Progenitor cell of endocrine pancreas (in vitro differentiated cells): ENCODE data around the gene FHL2. TPM values are rescaled to one million over a fixed set of nuclear protein-coding genes. Genes with fewer than 3 reads are reported as not detected.

Experiments used
- DNase-seq: peaks from one replicate; pipeline ENCODE4 v3.0.0; 2021; ENCODE audit warnings: low spot score; ENCODE audit not compliant: unreplicated experiment
- H3K27ac Mint-ChIP-seq: 2 replicates; pipeline ENCODE4 v1.8.0; 2021; ENCODE audit warnings: mild to moderate bottlenecking, moderate library complexity, mixed read lengths
- H3K27me3 Mint-ChIP-seq: 2 replicates; pipeline ENCODE4 v1.8.0; 2021; ENCODE audit warnings: mixed read lengths
- H3K36me3 Mint-ChIP-seq: 2 replicates; pipeline ENCODE4 v1.8.0; 2022; ENCODE audit warnings: mixed read lengths; ENCODE audit not compliant: insufficient read depth
- H3K4me1 Mint-ChIP-seq: 2 replicates; pipeline ENCODE4 v1.8.0; 2021; ENCODE audit warnings: low read depth, mixed read lengths
- H3K4me3 Mint-ChIP-seq: 2 replicates; pipeline ENCODE4 v1.8.0; 2021; ENCODE audit warnings: low read depth, mild to moderate bottlenecking, moderate library complexity, mixed read lengths
- H3K9me3 Mint-ChIP-seq: 2 replicates; pipeline ENCODE4 v1.8.0; 2021; ENCODE audit warnings: low read depth, mixed read lengths
- CTCF ChIP-seq: fragments of 200-600 bp; sonication (generic); IDR thresholded peaks from one replicate; pipeline ENCODE4 v1.5.0; 2021; ENCODE audit warnings: antibody characterized with exemption, mild to moderate bottlenecking; ENCODE audit not compliant: unreplicated experiment
- total RNA-seq: library from RNA; stranded (reverse); gene quantifications from 2 replicates; pipeline ENCODE4 v1.2.1, GENCODE V29; 2021

The FHL2 gene
- total RNA-seq, 1 donor from 2014 or later: 2.2 TPM

GRCh38 chr2:105437708-105438103 lies 38.9 kb upstream of the FHL2 start:
- no peak for TF ChIP-seq CTCF
- no peak for DNase-seq
- Mint-ChIP-seq H3K36me3 (no peaks in the 10 kb centered on the region), H3K27ac (no peak overlapping the region), H3K27me3 (peaks cover 4% of the 10 kb centered on the region), H3K9me3 (no peaks in the 10 kb centered on the region), H3K4me3 (no peak overlapping the region), H3K4me1 (peaks cover 2% of the 10 kb centered on the region)

GRCh38 chr2:105432749-105433148 lies 33.9 kb upstream of the FHL2 start:
- no peak for TF ChIP-seq CTCF
- no peak overlapping the region for H3K27ac Mint-ChIP-seq

DNA sequence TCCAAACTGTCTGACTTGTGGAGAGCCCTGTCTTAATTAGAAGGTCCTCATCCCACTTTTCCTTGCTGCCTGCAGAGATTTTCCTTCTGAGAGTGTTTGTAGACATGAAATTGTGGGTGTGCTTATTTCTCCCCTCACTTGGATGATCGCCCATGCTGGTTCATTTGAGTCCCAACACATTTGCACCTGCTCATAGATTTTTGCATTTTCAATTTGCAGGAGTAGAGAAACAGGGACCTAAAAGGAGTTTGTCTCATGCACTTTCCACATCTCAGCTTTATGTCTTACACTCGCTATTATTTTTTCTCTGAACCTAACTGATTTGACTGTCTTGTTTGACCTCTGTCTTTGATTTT lies 33.2 kb upstream of the FHL2 start:
- TF ChIP-seq CTCF: no peak
- Mint-ChIP-seq H3K9me3 (no peaks in the 10 kb centered on the region), H3K27me3 (no peaks in the 10 kb centered on the region), H3K4me3 (no peak overlapping the region), H3K4me1 (peaks cover 5% of the 10 kb centered on the region), H3K27ac (no peak overlapping the region), H3K36me3 (no peaks in the 10 kb centered on the region)
- no peak for DNase-seq

More at GRCh38 chr2:105432749-105433148, 33.9 kb upstream of the FHL2 start:
- no peaks in the 10 kb centered on the region for H3K4me1 Mint-ChIP-seq
- no peaks in the 10 kb centered on the region for H3K27me3 Mint-ChIP-seq
- no peaks in the 10 kb centered on the region for H3K9me3 Mint-ChIP-seq
- H3K4me3 Mint-ChIP-seq: no peak overlapping the region
- no peaks in the 10 kb centered on the region for H3K36me3 Mint-ChIP-seq
- no peak for DNase-seq

DNA sequence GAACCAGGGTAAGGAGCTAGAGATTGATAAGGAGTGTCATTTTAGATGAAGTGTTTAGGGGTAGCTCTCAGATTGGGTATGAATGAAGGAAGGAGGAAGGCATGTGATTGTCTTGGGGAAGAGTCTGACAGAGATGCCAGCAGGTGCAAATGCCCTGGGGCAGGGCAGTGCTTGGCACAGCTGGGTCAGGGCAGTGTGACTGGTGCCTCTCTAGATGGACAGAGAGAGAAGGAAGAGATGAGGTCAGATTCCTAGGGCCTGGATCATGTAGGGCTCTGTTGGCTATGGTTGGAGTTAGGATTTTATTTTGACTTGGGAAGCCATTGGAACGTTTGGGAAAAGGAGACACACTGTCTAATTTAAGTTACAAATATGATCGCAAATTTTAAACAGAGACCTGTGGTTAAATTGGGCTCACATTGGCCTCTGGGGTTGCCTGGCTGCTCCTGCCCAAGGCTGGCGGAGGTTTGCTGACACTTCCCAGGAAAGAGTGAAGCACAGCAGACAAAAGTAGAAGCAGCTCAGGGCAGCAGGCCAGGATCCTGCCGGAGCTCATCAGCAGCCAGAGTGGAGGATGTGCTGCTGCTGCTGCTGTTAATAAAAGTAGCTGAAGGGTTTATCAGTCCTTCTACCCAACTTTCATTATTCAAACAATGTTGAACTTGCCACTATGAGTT lies 32.7 kb upstream of the FHL2 start:
- no peak overlapping the region for H3K27ac Mint-ChIP-seq
- no peak overlapping the region for H3K4me3 Mint-ChIP-seq
- peaks cover 7% of the 10 kb centered on the region for H3K4me1 Mint-ChIP-seq

DNA sequence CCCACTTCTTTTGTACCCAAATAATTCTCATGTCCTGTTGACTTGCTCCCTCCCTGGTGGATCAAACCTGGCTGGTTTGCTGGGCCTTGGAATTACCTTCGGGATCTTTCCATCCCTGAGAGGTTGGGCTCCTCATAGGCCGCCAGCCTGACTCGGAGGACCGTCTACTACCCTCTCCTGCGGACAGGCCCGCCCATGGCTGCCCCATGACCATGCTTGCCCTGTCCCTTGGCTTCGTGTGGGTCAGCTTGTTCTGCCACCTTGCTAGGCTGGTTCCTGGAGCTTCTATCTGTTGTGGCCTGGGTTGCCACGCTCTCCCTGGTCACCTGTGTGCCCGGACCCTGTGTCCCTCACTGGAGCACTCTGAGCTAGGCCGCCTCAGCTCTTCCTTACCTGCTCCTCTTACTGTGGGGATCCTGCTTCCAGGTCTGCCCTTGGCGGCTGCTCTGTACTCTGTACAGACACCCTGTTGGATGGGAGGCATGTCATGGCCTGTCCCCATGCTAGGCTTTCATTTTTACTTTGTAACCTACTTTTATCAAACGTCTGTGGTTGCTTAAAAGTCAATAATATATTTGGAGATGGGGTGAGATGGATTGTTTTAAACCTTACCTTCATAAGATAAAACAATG lies 29.7 kb upstream of the FHL2 start:
- no peaks in the 10 kb centered on the region for H3K36me3 Mint-ChIP-seq
- no peak for TF ChIP-seq CTCF
- H3K4me3 Mint-ChIP-seq: no peak overlapping the region
- no peak for DNase-seq
- H3K27me3 Mint-ChIP-seq: no peaks in the 10 kb centered on the region
- H3K9me3 Mint-ChIP-seq: peaks cover 1% of the 10 kb centered on the region
- H3K4me1 Mint-ChIP-seq: peaks cover 8% of the 10 kb centered on the region
- H3K27ac Mint-ChIP-seq: no peak overlapping the region

More for the DNA sequence above, 32.7 kb upstream of the FHL2 start:
- Mint-ChIP-seq H3K27me3 (no peaks in the 10 kb centered on the region), H3K9me3 (no peaks in the 10 kb centered on the region), H3K36me3 (no peaks in the 10 kb centered on the region)
- no peak for TF ChIP-seq CTCF
- DNase-seq: no peak
